ENCODE data around the gene ATAD3B.

ATAD3B gene

GRCh38 chr1:1511533-1512285 is 40.1 kb downstream of the ATAD3B start, which contains the start of gene ATAD3A (continued):
- no peak for TF ChIP-seq ZNF211 (tag by site-specific recombination; IDR thresholded peaks at IDR 0.05; ENCODE audit: low read depth)
- TF ChIP-seq, protein P1, sequence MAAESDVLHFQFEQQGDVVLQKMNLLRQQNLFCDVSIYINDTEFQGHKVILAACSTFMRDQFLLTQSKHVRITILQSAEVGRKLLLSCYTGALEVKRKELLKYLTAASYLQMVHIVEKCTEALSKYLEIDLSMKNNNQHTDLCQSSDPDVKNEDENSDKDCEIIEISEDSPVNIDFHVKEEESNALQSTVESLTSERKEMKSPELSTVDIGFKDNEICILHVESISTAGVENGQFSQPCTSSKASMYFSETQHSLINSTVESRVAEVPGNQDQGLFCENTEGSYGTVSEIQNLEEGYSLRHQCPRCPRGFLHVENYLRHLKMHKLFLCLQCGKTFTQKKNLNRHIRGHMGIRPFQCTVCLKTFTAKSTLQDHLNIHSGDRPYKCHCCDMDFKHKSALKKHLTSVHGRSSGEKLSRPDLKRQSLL (tag by site-specific recombination; IDR thresholded peaks at IDR 0.05) = 0 out of 2 replicates have a peak, but pooled peaks have one; percentile 37
- peak; percentile 97 for TF ChIP-seq ZXDB (tag by site-specific recombination; IDR thresholded peaks at IDR 0.05)
- TF ChIP-seq ZNF629 (tag by site-specific recombination; IDR thresholded peaks at IDR 0.05) = peak; percentile 99
- peak; percentile 88 for TF ChIP-seq EGR2 (tag by site-specific recombination; IDR thresholded peaks at IDR 0.05; ENCODE audit: low read depth)
- no peak for TF ChIP-seq ZNF654 (tag by site-specific recombination; IDR thresholded peaks at IDR 0.05; ENCODE audit: low read depth)
- TF ChIP-seq ZBTB48 (tag by site-specific recombination; IDR thresholded peaks at IDR 0.05) = peak; percentile 88
- TF ChIP-seq SP7 (tag by site-specific recombination; IDR thresholded peaks at IDR 0.05) = peak; percentile 95
- peak; percentile 96 for TF ChIP-seq ZBTB8A (tag by site-specific recombination; IDR thresholded peaks at IDR 0.05)
- no peak for TF ChIP-seq ZNF366 (tag by site-specific recombination; conservative IDR thresholded peaks at IDR 0.05)
- TF ChIP-seq, protein P2, sequence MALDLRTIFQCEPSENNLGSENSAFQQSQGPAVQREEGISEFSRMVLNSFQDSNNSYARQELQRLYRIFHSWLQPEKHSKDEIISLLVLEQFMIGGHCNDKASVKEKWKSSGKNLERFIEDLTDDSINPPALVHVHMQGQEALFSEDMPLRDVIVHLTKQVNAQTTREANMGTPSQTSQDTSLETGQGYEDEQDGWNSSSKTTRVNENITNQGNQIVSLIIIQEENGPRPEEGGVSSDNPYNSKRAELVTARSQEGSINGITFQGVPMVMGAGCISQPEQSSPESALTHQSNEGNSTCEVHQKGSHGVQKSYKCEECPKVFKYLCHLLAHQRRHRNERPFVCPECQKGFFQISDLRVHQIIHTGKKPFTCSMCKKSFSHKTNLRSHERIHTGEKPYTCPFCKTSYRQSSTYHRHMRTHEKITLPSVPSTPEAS (tag by site-specific recombination; IDR thresholded peaks at IDR 0.05) = 0 out of 2 replicates have a peak, but pooled peaks have one; percentile 34
- TF ChIP-seq ZFHX2 (tag by site-specific recombination; conservative IDR thresholded peaks at IDR 0.05) = peak; percentile 95
- no peak for TF ChIP-seq ZNF184 (tag by site-specific recombination; IDR thresholded peaks at IDR 0.05)
- TF ChIP-seq ZSCAN23 (tag by site-specific recombination; IDR thresholded peaks at IDR 0.05) = peak; percentile 90; the same call in 1 of the 2 replicates
- TF ChIP-seq YY1 (tag by site-specific recombination; IDR thresholded peaks at IDR 0.05) = peak; percentile 39
- no peak for TF ChIP-seq ZFP3 (tag by site-specific recombination; IDR thresholded peaks at IDR 0.05; ENCODE audit: low read depth)
- no peak for TF ChIP-seq ZNF658 (tag by site-specific recombination; IDR thresholded peaks at IDR 0.05)
- no peak for TF ChIP-seq ZNF571 (tag by site-specific recombination; IDR thresholded peaks at IDR 0.05)
- TF ChIP-seq, protein P3, sequence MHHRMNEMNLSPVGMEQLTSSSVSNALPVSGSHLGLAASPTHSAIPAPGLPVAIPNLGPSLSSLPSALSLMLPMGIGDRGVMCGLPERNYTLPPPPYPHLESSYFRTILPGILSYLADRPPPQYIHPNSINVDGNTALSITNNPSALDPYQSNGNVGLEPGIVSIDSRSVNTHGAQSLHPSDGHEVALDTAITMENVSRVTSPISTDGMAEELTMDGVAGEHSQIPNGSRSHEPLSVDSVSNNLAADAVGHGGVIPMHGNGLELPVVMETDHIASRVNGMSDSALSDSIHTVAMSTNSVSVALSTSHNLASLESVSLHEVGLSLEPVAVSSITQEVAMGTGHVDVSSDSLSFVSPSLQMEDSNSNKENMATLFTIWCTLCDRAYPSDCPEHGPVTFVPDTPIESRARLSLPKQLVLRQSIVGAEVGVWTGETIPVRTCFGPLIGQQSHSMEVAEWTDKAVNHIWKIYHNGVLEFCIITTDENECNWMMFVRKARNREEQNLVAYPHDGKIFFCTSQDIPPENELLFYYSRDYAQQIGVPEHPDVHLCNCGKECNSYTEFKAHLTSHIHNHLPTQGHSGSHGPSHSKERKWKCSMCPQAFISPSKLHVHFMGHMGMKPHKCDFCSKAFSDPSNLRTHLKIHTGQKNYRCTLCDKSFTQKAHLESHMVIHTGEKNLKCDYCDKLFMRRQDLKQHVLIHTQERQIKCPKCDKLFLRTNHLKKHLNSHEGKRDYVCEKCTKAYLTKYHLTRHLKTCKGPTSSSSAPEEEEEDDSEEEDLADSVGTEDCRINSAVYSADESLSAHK (tag by site-specific recombination; IDR thresholded peaks at IDR 0.05) = peak; percentile 93
- peak; percentile 98 for TF ChIP-seq ZFP37 (tag by site-specific recombination; IDR thresholded peaks at IDR 0.05)
- TF ChIP-seq ZNF2 (tag by site-specific recombination; IDR thresholded peaks at IDR 0.05) = peak; percentile 96
- TF ChIP-seq, protein P4, sequence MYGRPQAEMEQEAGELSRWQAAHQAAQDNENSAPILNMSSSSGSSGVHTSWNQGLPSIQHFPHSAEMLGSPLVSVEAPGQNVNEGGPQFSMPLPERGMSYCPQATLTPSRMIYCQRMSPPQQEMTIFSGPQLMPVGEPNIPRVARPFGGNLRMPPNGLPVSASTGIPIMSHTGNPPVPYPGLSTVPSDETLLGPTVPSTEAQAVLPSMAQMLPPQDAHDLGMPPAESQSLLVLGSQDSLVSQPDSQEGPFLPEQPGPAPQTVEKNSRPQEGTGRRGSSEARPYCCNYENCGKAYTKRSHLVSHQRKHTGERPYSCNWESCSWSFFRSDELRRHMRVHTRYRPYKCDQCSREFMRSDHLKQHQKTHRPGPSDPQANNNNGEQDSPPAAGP (tag by site-specific recombination; IDR thresholded peaks at IDR 0.05) = peak; percentile 96
- TF ChIP-seq ZNF48 (tag by site-specific recombination; IDR thresholded peaks at IDR 0.05) = no peak
- TF ChIP-seq ZNF112 (tag by site-specific recombination; IDR thresholded peaks at IDR 0.05) = no peak
- no peak for TF ChIP-seq ZNF416 (tag by site-specific recombination; IDR thresholded peaks at IDR 0.05)
- TF ChIP-seq, protein P5, sequence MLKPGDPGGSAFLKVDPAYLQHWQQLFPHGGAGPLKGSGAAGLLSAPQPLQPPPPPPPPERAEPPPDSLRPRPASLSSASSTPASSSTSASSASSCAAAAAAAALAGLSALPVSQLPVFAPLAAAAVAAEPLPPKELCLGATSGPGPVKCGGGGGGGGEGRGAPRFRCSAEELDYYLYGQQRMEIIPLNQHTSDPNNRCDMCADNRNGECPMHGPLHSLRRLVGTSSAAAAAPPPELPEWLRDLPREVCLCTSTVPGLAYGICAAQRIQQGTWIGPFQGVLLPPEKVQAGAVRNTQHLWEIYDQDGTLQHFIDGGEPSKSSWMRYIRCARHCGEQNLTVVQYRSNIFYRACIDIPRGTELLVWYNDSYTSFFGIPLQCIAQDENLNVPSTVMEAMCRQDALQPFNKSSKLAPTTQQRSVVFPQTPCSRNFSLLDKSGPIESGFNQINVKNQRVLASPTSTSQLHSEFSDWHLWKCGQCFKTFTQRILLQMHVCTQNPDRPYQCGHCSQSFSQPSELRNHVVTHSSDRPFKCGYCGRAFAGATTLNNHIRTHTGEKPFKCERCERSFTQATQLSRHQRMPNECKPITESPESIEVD (tag by site-specific recombination; IDR thresholded peaks at IDR 0.05) = no peak
- TF ChIP-seq, protein P6, sequence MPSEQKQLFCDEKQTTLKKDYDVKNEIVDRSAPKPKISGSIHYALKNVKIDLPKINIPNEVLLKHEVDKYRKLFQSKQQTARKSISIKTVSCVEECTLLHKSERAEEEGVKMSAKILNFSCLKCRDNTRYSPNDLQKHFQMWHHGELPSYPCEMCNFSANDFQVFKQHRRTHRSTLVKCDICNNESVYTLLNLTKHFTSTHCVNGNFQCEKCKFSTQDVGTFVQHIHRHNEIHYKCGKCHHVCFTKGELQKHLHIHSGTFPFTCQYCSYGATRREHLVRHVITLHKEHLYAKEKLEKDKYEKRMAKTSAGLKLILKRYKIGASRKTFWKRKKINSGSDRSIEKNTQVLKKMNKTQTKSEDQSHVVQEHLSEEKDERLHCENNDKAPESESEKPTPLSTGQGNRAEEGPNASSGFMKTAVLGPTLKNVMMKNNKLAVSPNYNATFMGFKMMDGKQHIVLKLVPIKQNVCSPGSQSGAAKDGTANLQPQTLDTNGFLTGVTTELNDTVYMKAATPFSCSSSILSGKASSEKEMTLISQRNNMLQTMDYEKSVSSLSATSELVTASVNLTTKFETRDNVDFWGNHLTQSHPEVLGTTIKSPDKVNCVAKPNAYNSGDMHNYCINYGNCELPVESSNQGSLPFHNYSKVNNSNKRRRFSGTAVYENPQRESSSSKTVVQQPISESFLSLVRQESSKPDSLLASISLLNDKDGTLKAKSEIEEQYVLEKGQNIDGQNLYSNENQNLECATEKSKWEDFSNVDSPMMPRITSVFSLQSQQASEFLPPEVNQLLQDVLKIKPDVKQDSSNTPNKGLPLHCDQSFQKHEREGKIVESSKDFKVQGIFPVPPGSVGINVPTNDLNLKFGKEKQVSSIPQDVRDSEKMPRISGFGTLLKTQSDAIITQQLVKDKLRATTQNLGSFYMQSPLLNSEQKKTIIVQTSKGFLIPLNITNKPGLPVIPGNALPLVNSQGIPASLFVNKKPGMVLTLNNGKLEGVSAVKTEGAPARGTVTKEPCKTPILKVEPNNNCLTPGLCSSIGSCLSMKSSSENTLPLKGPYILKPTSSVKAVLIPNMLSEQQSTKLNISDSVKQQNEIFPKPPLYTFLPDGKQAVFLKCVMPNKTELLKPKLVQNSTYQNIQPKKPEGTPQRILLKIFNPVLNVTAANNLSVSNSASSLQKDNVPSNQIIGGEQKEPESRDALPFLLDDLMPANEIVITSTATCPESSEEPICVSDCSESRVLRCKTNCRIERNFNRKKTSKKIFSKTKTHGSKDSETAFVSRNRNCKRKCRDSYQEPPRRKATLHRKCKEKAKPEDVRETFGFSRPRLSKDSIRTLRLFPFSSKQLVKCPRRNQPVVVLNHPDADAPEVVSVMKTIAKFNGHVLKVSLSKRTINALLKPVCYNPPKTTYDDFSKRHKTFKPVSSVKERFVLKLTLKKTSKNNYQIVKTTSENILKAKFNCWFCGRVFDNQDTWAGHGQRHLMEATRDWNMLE (tag by site-specific recombination; conservative IDR thresholded peaks at IDR 0.05; ENCODE audit: low read depth) = no peak

Measured in HEK293 (cell line).